ENCODE results near the gene COL1A2. TPM values are rescaled to one million over a fixed set of nuclear protein-coding genes. Genes with fewer than 3 reads are reported as not detected.

COL1A2 gene
- total RNA-seq, 1 donor from 2014 or later = 6.8 TPM

GRCh38 chr7:94401428-94401814 is 6.7 kb downstream of the COL1A2 start:
- peaks cover 4% of the 10 kb centered on the region for H3K4me1 Mint-ChIP-seq (ENCODE audit: low read depth, unreplicated experiment)
- TF ChIP-seq CTCF (IDR thresholded peaks at IDR 0.05; ENCODE audit: partially characterized antibody, unreplicated experiment) = no peak
- no peaks in the 10 kb centered on the region for H3K36me3 Mint-ChIP-seq (ENCODE audit: unreplicated experiment)
- H3K4me3 Mint-ChIP-seq (ENCODE audit: unreplicated experiment) = no peak overlapping the region
- H3K9me3 Mint-ChIP-seq (ENCODE audit: unreplicated experiment) = no peaks in the 10 kb centered on the region
- H3K27ac Mint-ChIP-seq (ENCODE audit: unreplicated experiment) = no peak overlapping the region
- no peak for DNase-seq
- no peaks in the 10 kb centered on the region for H3K27me3 Mint-ChIP-seq (ENCODE audit: unreplicated experiment)

- no peaks in the 10 kb centered on the region for H3K27me3 Mint-ChIP-seq (ENCODE audit: unreplicated experiment)
- no peak overlapping the region for H3K27ac Mint-ChIP-seq (ENCODE audit: unreplicated experiment)
- H3K4me3 Mint-ChIP-seq (ENCODE audit: unreplicated experiment) = no peak overlapping the region
- TF ChIP-seq CTCF (IDR thresholded peaks at IDR 0.05; ENCODE audit: partially characterized antibody, unreplicated experiment) = no peak
- H3K4me1 Mint-ChIP-seq (ENCODE audit: low read depth, unreplicated experiment) = peaks cover 1% of the 10 kb centered on the region
- H3K36me3 Mint-ChIP-seq (ENCODE audit: unreplicated experiment) = no peaks in the 10 kb centered on the region
- H3K9me3 Mint-ChIP-seq (ENCODE audit: unreplicated experiment) = no peaks in the 10 kb centered on the region
- DNase-seq = no peak
These were observed 8.9 kb downstream of the COL1A2 start for GRCh38 chr7:94403546-94403945.

- H3K27ac Mint-ChIP-seq (ENCODE audit: unreplicated experiment) = no peak overlapping the region
- H3K4me3 Mint-ChIP-seq (ENCODE audit: unreplicated experiment) = no peak overlapping the region
- no peak for DNase-seq
- H3K36me3 Mint-ChIP-seq (ENCODE audit: unreplicated experiment) = no peaks in the 10 kb centered on the region
- no peaks in the 10 kb centered on the region for H3K9me3 Mint-ChIP-seq (ENCODE audit: unreplicated experiment)
- no peaks in the 10 kb centered on the region for H3K27me3 Mint-ChIP-seq (ENCODE audit: unreplicated experiment)
- no peak for TF ChIP-seq CTCF (IDR thresholded peaks at IDR 0.05; ENCODE audit: partially characterized antibody, unreplicated experiment)
- H3K4me1 Mint-ChIP-seq (ENCODE audit: low read depth, unreplicated experiment) = peaks cover 1% of the 10 kb centered on the region
These were observed 10.8 kb downstream of the COL1A2 start for GRCh38 chr7:94405506-94405905.

GRCh38 chr7:94406696-94407095 is 12.0 kb downstream of the COL1A2 start:
- H3K4me1 Mint-ChIP-seq (ENCODE audit: low read depth, unreplicated experiment) = peaks cover 1% of the 10 kb centered on the region
- TF ChIP-seq CTCF (IDR thresholded peaks at IDR 0.05; ENCODE audit: partially characterized antibody, unreplicated experiment) = no peak
- no peaks in the 10 kb centered on the region for H3K27me3 Mint-ChIP-seq (ENCODE audit: unreplicated experiment)
- H3K9me3 Mint-ChIP-seq (ENCODE audit: unreplicated experiment) = no peaks in the 10 kb centered on the region
- no peaks in the 10 kb centered on the region for H3K36me3 Mint-ChIP-seq (ENCODE audit: unreplicated experiment)
- no peak for DNase-seq
- H3K4me3 Mint-ChIP-seq (ENCODE audit: unreplicated experiment) = no peak overlapping the region
- no peak overlapping the region for H3K27ac Mint-ChIP-seq (ENCODE audit: unreplicated experiment)

GRCh38 chr7:94409200-94409948 is 14.7 kb downstream of the COL1A2 start:
- no peak for DNase-seq
- Mint-ChIP-seq H3K4me1 (ENCODE audit: low read depth, unreplicated experiment) (no peaks in the 10 kb centered on the region), H3K4me3 (ENCODE audit: unreplicated experiment) (no peak overlapping the region), H3K36me3 (ENCODE audit: unreplicated experiment) (no peaks in the 10 kb centered on the region), H3K9me3 (ENCODE audit: unreplicated experiment) (no peaks in the 10 kb centered on the region), H3K27me3 (ENCODE audit: unreplicated experiment) (no peaks in the 10 kb centered on the region), H3K27ac (ENCODE audit: unreplicated experiment) (no peak overlapping the region)
- TF ChIP-seq CTCF (IDR thresholded peaks at IDR 0.05; ENCODE audit: partially characterized antibody, unreplicated experiment) = no peak

Measured in glutamatergic neuron (in vitro differentiated cells).